ENCODE measurements around the gene FRA10AC1.

- TF ChIP-seq CTCF (IDR thresholded peaks at IDR 0.05) (no peak), POLR2A (IDR thresholded peaks at IDR 0.05) (no peak)
Measured at GRCh38 chr10:93671042-93671441, 31.4 kb downstream of the FRA10AC1 start.

All from tibial nerve (tissue), 3 donors.